Brain microvascular endothelial cell (primary cell): ENCODE measurements around the gene FOLR1.

Experiments used
- DNase-seq: peaks from one replicate; pipeline ENCODE4 v3.0.0-alpha.2; 2020
- H3K27ac ChIP-seq: fragments of 250-450 bp; sonication (Bioruptor Pico); 2 replicates; pipeline ENCODE4 v1.5.1; 2020; ENCODE audit warnings: mild to moderate bottlenecking, moderate library complexity
- H3K27me3 ChIP-seq: fragments of 250-450 bp; sonication (Bioruptor Pico); replicated peaks from 2 replicates; pipeline ENCODE4 v1.5.1; 2020; ENCODE audit warnings: mild to moderate bottlenecking
- H3K36me3 ChIP-seq: fragments of 250-450 bp; sonication (Bioruptor Pico); replicated peaks from 2 replicates; pipeline ENCODE4 v1.5.1; 2020; ENCODE audit warnings: mild to moderate bottlenecking
- H3K4me3 ChIP-seq: 2 replicates; pipeline ENCODE4 v1.5.1; 2011; ENCODE audit warnings: low read depth, mild to moderate bottlenecking, control low read depth, low read length, moderate library complexity
- in situ Hi-C: cut with HindIII; loops from 2 replicates; pipeline ENCODE4 v1.10.0; 2017; ENCODE audit warnings: low sequenced_read_pairs, low pct_ligation_motif_present
- TF ChIP-seq, protein P1 (sequence below): IDR thresholded peaks from 2 replicates; pipeline ENCODE4 v1.5.1; 2011; ENCODE audit warnings: low read depth, mild to moderate bottlenecking, moderate library complexity, low read length, control low read depth, inconsistent platforms; ENCODE audit errors: missing control alignments

The FOLR1 gene

GRCh38 chr11:72236774-72237111 lies 44.8 kb downstream of the FOLR1 start:
- no peak overlapping the region for H3K27ac ChIP-seq
- in situ Hi-C loops = no loop called here
- peaks cover 60% of the 10 kb centered on the region for H3K36me3 ChIP-seq
- peaks cover 9% of the 10 kb centered on the region for H3K27me3 ChIP-seq
- DNase-seq = no peak
- TF ChIP-seq, protein P1, sequence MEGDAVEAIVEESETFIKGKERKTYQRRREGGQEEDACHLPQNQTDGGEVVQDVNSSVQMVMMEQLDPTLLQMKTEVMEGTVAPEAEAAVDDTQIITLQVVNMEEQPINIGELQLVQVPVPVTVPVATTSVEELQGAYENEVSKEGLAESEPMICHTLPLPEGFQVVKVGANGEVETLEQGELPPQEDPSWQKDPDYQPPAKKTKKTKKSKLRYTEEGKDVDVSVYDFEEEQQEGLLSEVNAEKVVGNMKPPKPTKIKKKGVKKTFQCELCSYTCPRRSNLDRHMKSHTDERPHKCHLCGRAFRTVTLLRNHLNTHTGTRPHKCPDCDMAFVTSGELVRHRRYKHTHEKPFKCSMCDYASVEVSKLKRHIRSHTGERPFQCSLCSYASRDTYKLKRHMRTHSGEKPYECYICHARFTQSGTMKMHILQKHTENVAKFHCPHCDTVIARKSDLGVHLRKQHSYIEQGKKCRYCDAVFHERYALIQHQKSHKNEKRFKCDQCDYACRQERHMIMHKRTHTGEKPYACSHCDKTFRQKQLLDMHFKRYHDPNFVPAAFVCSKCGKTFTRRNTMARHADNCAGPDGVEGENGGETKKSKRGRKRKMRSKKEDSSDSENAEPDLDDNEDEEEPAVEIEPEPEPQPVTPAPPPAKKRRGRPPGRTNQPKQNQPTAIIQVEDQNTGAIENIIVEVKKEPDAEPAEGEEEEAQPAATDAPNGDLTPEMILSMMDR = no peak
- no peak overlapping the region for H3K4me3 ChIP-seq

DNA sequence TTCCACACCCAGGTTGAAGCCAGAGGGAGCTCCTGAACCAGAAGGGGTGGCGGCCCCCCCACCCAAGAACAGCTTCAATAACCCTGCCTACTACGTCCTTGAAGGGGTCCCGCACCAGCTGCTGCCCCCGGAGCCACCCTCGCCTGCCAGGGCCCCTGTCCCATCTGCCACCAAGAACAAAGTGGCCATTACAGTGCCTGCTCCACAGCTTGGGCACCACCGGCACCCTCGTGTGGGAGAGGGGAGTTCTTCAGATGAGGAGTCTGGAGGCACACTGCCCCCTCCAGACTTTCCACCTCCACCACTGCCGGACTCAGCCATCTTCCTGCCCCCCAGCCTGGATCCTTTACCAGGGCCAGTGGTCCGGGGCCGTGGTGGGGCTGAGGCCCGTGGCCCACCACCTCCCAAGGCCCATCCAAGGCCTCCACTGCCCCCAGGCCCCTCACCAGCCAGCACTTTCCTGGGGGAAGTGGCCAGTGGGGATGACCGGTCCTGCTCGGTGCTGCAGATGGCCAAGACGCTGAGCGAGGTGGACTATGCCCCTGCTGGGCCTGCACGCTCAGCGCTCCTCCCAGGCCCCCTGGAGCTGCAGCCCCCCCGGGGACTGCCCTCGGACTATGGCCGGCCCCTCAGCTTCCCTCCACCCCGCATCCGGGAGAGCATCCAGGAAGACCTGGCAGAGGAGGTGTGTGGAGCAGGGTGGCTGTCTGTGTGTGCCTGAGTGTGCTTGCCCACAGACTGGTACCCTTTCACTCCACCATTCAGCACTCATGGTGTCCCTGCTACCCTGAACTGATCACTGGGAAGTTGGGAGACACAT lies 45.4 kb downstream of the FOLR1 start:
- TF ChIP-seq, protein P1 = no peak
- no peak overlapping the region for H3K4me3 ChIP-seq
- peaks cover 15% of the 10 kb centered on the region for H3K27me3 ChIP-seq
- peaks cover 54% of the 10 kb centered on the region for H3K36me3 ChIP-seq
- in situ Hi-C loops = no loop called here
- DNase-seq = no peak
- H3K27ac ChIP-seq = no peak overlapping the region

DNA sequence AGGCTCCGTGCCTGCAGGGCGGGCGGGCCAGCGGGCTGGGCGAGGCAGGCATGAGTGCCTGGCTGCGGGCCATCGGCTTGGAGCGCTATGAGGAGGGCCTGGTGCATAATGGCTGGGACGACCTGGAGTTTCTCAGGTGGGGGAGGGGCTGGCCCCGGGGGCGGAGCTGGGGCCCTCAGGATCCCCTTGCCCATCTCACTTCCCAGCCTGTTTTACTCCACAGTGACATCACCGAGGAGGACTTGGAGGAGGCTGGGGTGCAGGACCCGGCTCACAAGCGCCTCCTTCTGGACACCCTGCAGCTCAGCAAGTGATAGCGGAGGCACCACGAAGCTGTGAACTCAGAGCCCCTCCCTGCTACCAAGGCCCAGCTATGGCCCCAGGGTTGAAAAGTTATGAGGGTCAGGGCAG lies 46.1 kb downstream of the FOLR1 start:
- TF ChIP-seq, protein P1 = peak; percentile 91
- peaks cover 47% of the 10 kb centered on the region for H3K36me3 ChIP-seq
- H3K27ac ChIP-seq = no peak overlapping the region
- in situ Hi-C loops = no loop called here
- peak; percentile 52 for DNase-seq
- H3K27me3 ChIP-seq = peaks cover 22% of the 10 kb centered on the region
- no peak overlapping the region for H3K4me3 ChIP-seq

DNA sequence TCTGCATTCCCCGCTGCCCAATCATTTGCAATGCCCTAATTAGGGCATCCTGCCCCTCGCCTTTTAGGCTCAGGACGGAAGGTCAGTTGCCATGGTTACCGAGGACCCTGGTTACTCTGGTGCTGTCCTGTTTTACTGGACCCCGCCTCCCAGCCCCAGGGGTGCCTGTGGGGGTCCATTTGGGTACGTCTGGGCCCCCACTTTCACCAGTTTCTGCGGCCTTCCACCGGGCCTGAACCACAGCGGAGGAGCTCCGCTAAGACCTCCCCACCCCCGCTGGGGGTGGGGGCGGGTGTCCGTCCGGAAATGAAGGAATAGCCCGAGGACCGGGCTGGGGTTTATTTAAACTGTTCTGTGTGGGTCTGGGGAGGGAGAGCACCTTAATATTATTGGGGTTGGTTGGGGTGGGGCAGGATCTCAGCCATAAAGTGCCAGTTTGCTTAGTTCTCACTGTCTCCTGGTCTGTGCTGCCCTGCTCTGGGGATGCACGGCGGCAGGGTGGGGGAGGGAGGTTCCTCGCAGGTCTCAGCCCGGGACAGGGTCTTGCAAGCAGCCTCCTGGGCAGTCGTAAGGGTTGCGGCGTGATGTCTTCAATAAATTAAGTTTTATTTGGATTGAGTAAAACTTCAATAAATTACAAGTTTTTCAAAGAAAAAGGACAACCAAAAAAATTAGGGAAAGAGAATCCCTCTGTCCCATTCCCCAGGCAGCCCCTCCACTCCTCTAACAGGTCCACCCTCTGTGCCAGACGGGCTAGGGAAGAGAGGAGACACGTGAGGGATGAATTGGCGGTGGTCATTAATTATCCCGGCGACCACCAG lies 46.8 kb downstream of the FOLR1 start:
- H3K27ac ChIP-seq = no peak overlapping the region
- TF ChIP-seq, protein P1 = no peak
- H3K27me3 ChIP-seq = peaks cover 29% of the 10 kb centered on the region
- H3K4me3 ChIP-seq = no peak overlapping the region
- in situ Hi-C loops = no loop called here
- peaks cover 40% of the 10 kb centered on the region for H3K36me3 ChIP-seq
- no peak for DNase-seq

DNA sequence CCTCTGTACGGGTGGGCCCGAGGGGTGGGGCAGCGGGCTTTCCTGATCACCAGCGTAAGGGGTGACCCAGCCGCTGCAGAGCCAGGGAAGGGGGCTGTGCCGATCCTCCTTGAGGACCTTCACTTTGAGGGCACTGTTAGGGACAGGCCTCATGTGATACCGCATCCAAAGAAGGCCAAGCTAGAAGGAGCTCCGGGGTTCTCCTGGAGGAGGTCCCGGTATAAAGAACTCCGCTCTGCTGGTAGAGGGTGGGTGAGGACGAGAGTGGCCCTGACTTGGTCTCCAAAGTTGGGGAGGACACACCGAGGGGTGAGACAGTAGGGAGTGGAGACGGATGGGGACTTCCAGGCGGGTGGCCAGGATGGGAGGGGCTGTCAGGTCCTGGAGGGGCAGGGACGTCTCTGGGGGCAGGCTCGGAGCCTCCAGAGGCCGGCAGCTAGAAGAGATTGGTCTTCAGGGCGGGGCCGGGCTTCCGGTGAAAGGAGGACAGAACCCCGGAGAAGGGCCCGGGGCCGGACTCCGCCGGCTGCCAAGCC lies 47.4 kb downstream of the FOLR1 start:
- no peak overlapping the region for H3K27ac ChIP-seq
- peaks cover 34% of the 10 kb centered on the region for H3K27me3 ChIP-seq
- in situ Hi-C loops = no loop called here
- TF ChIP-seq, protein P1 = no peak
- peak overlapping the region; percentile 30 for H3K4me3 ChIP-seq
- H3K36me3 ChIP-seq = peaks cover 35% of the 10 kb centered on the region
- DNase-seq = no peak
